Prostate gland (tissue), 2 donors: Measurements from ENCODE around the gene RAD51B. TPM values are rescaled to one million over a fixed set of nuclear protein-coding genes. Genes with fewer than 3 reads are reported as not detected.
"Not testable (repeated sequence)": the region's sequence is repeated elsewhere in the genome, so short reads cannot be mapped to it uniquely, and the experiment has no call there.

Source experiments
- DNase-seq: peaks from one replicate; pipeline ENCODE4 v3.0.0-alpha.2; 2019; ENCODE audit warnings: low spot score
- H3K27ac ChIP-seq, 2 donors: fragments of 200-600 bp; sonication (generic); 2 replicates each; pipeline ENCODE4 v1.5.1; 2017 to 2019
- H3K27me3 ChIP-seq: fragments of 200-600 bp; sonication (generic); replicated peaks from 2 replicates; pipeline ENCODE4 v1.5.1; 2019; ENCODE audit not compliant: insufficient read depth
- H3K36me3 ChIP-seq, 2 donors: fragments of 200-600 bp; sonication (generic); 1 replicate in 1 of 2; 2 replicates in 1 of 2; pipeline versions ENCODE4 v1.5.1 to v1.8.1; 2017 to 2019
- H3K4me1 ChIP-seq: fragments of 200-600 bp; sonication (generic); replicated peaks from 2 replicates; pipeline ENCODE4 v1.5.1; 2019
- H3K4me3 ChIP-seq, 2 donors: fragments of 200-600 bp; sonication (generic); 2 replicates each; pipeline ENCODE4 v1.5.1; 2017 to 2019
- H3K9me3 ChIP-seq: fragments of 200-600 bp; sonication (generic); 2 replicates; pipeline ENCODE4 v1.5.1; 2017
- CTCF ChIP-seq, 4 experiments: fragments of 200-600 bp in 2 of 4; fragments of 450-650 bp in 2 of 4; sonication (generic) in 2 of 4; IDR thresholded peaks; 1 replicate in 3 of 4; 2 replicates in 1 of 4; pipeline ENCODE4 v1.5.1; 2016 to 2019; ENCODE audit warnings: antibody characterized with exemption in 4 of 4, mild to moderate bottlenecking in 2 of 4, moderate library complexity in 2 of 4
- POLR2A ChIP-seq: fragments of 450-650 bp; IDR thresholded peaks from one replicate; pipeline ENCODE4 v1.6.1; 2016; ENCODE audit warnings: antibody characterized with exemption, mild to moderate bottlenecking
- POLR2AphosphoS5 ChIP-seq: sonication (generic); formaldehyde crosslinking; IDR thresholded peaks from one replicate; pipeline ENCODE4 v1.6.1; 2017; ENCODE audit warnings: antibody characterized with exemption
- WGBS: methylation state at CpG from one replicate; pipeline ENCODE4 v1.1.5; 2018; 5-methylcytosine and 5-hydroxymethylcytosine counted together
- intact Hi-C: fragments of 100-400 bp; cut with DNase I; formaldehyde crosslinking; loops from one replicate; pipeline ENCODE4 v1.14.2; 2022
- total RNA-seq, 2 donors: library from RNA; depleted of rRNA; stranded (reverse); fragments of >200 nt; gene quantifications; one replicate each; pipeline ENCODE4 v1.1.0, GENCODE V29; 2016

The RAD51B gene
- total RNA-seq, 2 donors from 2014 or later: 14.9 to 35.8 TPM

- Histone ChIP-seq H3K9me3 (no peaks in the 10 kb centered on the region), H3K27ac (no peak overlapping the region), H3K4me3 (no peak overlapping the region), H3K4me1 (no peaks in the 10 kb centered on the region), H3K27me3 (no peaks in the 10 kb centered on the region), H3K36me3 (no peaks in the 10 kb centered on the region)
- TF ChIP-seq POLR2A: no peak
- no peak for TF ChIP-seq POLR2AphosphoS5
- no peak for TF ChIP-seq CTCF (IDR thresholded peaks at IDR 0.05)
- 73% methylated on average over 6 of the region's 6 CpGs for WGBS
- intact Hi-C loops: no loop called here
- no peak for DNase-seq
These were observed 166.7 kb downstream of the RAD51B start for GRCh38 chr14:67986131-67986841.

- WGBS: 5% methylated on average over 5 of the region's 5 CpGs
- H3K4me3 ChIP-seq: no peak overlapping the region
- intact Hi-C loops: no loop called here
These were observed 168.0 kb downstream of the RAD51B start for GRCh38 chr14:67987606-67988005.

GRCh38 chr14:67988210-67988609 is 168.6 kb downstream of the RAD51B start:
- WGBS: 92% methylated on average over 7 of the region's 7 CpGs

More at GRCh38 chr14:67987606-67988005, 168.0 kb downstream of the RAD51B start:
- DNase-seq: no peak
- Histone ChIP-seq H3K36me3 (no peaks in the 10 kb centered on the region), H3K4me1 (no peaks in the 10 kb centered on the region), H3K9me3 (no peaks in the 10 kb centered on the region), H3K27ac (peak overlapping the region; percentile 37 to 53), H3K27me3 (no peaks in the 10 kb centered on the region)
- TF ChIP-seq CTCF (IDR thresholded peaks at IDR 0.05) (no peak), POLR2AphosphoS5 (peak; percentile 14)

GRCh38 chr14:67990576-67990975 is 171.0 kb downstream of the RAD51B start:
- no peak overlapping the region for H3K4me3 ChIP-seq
- intact Hi-C loops: no loop called here
- WGBS: 70% methylated on average over 3 of the region's 3 CpGs

More at GRCh38 chr14:67988210-67988609, 168.6 kb downstream of the RAD51B start:
- DNase-seq, intact Hi-C loops, H3K27me3 ChIP-seq, H3K4me1 ChIP-seq, H3K9me3 ChIP-seq, H3K4me3 ChIP-seq, H3K36me3 ChIP-seq: not testable (repeated sequence)
- H3K27ac ChIP-seq: peak overlapping the region; percentile 37 to 53

GRCh38 chr14:67994531-67994930 is 175.0 kb downstream of the RAD51B start:
- H3K27me3 ChIP-seq: no peaks in the 10 kb centered on the region
- H3K9me3 ChIP-seq: no peaks in the 10 kb centered on the region
- intact Hi-C loops: no loop called here
- H3K4me3 ChIP-seq: no peak overlapping the region
- DNase-seq: no peak
- TF ChIP-seq CTCF (IDR thresholded peaks at IDR 0.05) (no peak), POLR2AphosphoS5 (no peak)
- no peaks in the 10 kb centered on the region for H3K4me1 ChIP-seq
- H3K36me3 ChIP-seq: no peaks in the 10 kb centered on the region
- no peak overlapping the region for H3K27ac ChIP-seq

More at GRCh38 chr14:67990576-67990975, 171.0 kb downstream of the RAD51B start:
- no peak for DNase-seq
- no peaks in the 10 kb centered on the region for H3K27me3 ChIP-seq
- no peaks in the 10 kb centered on the region for H3K4me1 ChIP-seq
- H3K9me3 ChIP-seq: no peaks in the 10 kb centered on the region
- TF ChIP-seq POLR2AphosphoS5: no peak
- no peak overlapping the region for H3K27ac ChIP-seq
- no peaks in the 10 kb centered on the region for H3K36me3 ChIP-seq

- H3K4me3 ChIP-seq: no peak overlapping the region
- WGBS: 94% methylated on average over 4 of the region's 4 CpGs
- no peak for DNase-seq
- no peaks in the 10 kb centered on the region for H3K27me3 ChIP-seq
- TF ChIP-seq POLR2AphosphoS5: no peak
- intact Hi-C loops: no loop called here
- H3K9me3 ChIP-seq: no peaks in the 10 kb centered on the region
- no peaks in the 10 kb centered on the region for H3K4me1 ChIP-seq
- no peak overlapping the region for H3K27ac ChIP-seq
- H3K36me3 ChIP-seq: no peaks in the 10 kb centered on the region
These were observed 176.7 kb downstream of the RAD51B start for GRCh38 chr14:67996235-67996634.
